ACC112 (cell line): Measurements from ENCODE around the gene COA1.

ENCODE experiments used
- H2AFZ ChIP-seq: fragments of 200-600 bp; sonication (generic); one replicate; pipeline ENCODE4 v1.6.0; 2017; ENCODE audit warnings: antibody characterized with exemption, low read length; ENCODE audit not compliant: unreplicated experiment
- H3K27ac ChIP-seq: fragments of 200-600 bp; sonication (generic); 2 replicates; pipeline ENCODE4 v1.5.1; 2014; ENCODE audit warnings: low read depth, mild to moderate bottlenecking, antibody characterized with exemption, low read length, moderate library complexity
- H3K27me3 ChIP-seq: fragments of 200-600 bp; sonication (generic); 2 replicates; pipeline ENCODE4 v1.6.1; 2014; ENCODE audit warnings: mild to moderate bottlenecking, antibody characterized with exemption, low read length, moderate library complexity, mixed read lengths; ENCODE audit not compliant: insufficient read depth
- H3K36me3 ChIP-seq: fragments of 200-600 bp; sonication (generic); 2 replicates; pipeline ENCODE4 v1.6.1; 2016; ENCODE audit warnings: mild to moderate bottlenecking, antibody characterized with exemption, low read length, moderate library complexity, mixed read lengths; ENCODE audit not compliant: insufficient read depth
- H3K4me1 ChIP-seq: fragments of 200-600 bp; sonication (generic); one replicate; pipeline ENCODE4 v1.6.1; 2016; ENCODE audit warnings: low read length, mixed read lengths; ENCODE audit not compliant: insufficient read depth, unreplicated experiment, control insufficient read depth
- H3K4me3 ChIP-seq: fragments of 200-600 bp; sonication (generic); 2 replicates; pipeline ENCODE4 v1.5.1; 2014; ENCODE audit warnings: mild to moderate bottlenecking, low read depth, low read length
- H3K79me2 ChIP-seq: fragments of 200-600 bp; sonication (generic); one replicate; pipeline ENCODE4 v1.6.0; 2016; ENCODE audit warnings: low read length; ENCODE audit not compliant: control insufficient read depth, unreplicated experiment, insufficient read depth

The COA1 gene

DNA sequence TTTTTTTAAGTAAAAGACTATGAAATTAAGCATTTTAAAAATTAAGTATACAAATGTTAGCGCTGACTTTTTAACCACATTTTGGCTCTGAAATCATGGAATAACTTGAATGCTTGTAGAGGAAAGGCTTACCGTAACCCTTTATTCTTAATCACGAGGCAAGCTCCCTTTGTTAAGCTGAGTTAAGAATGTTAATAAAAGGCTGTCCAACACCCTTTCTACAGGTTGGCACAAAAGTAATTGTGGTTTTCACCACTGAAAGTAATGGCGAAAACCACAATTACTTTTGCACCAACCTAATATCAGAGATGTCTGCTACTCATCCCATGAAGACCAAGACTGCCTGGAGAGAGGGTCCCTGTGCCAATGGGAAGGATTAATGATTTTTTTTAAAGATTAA lies 75.9 kb downstream of the COA1 start:
- H3K79me2 ChIP-seq: peaks cover 35% of the 10 kb centered on the region
- H2AFZ ChIP-seq: no peak overlapping the region
- no peak overlapping the region for H3K4me3 ChIP-seq
- peaks cover 5% of the 10 kb centered on the region; the same call in 1 of the 2 replicates for H3K36me3 ChIP-seq
- H3K4me1 ChIP-seq: peaks cover 50% of the 10 kb centered on the region
- no peaks in the 10 kb centered on the region for H3K27me3 ChIP-seq
- no peak overlapping the region for H3K27ac ChIP-seq

DNA sequence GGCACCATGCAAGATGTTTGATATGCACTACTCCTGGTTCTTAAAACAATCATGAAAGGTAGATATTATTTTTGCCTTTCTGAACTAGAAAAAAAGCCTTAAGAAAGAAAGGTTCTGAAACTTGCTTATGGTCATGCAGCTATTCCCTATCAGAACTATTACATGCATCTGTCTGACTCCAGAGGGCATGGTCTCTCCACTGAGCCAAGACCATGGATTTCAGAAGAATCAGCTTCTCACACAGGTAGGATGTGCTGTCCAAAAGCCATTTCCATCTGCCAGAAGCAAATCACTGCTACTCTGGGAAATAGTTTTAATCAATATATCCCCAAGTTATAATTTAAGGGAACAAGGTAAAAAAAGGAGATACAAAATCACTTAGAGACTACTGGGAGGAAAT lies 77.0 kb downstream of the COA1 start:
- Histone ChIP-seq H3K27ac (no peak overlapping the region; the same call in 1 of the 2 replicates), H3K36me3 (peaks cover 5% of the 10 kb centered on the region; the same call in 1 of the 2 replicates), H3K79me2 (peaks cover 35% of the 10 kb centered on the region), H3K4me3 (no peak overlapping the region), H2AFZ (no peak overlapping the region), H3K4me1 (peaks cover 56% of the 10 kb centered on the region), H3K27me3 (no peaks in the 10 kb centered on the region)

DNA sequence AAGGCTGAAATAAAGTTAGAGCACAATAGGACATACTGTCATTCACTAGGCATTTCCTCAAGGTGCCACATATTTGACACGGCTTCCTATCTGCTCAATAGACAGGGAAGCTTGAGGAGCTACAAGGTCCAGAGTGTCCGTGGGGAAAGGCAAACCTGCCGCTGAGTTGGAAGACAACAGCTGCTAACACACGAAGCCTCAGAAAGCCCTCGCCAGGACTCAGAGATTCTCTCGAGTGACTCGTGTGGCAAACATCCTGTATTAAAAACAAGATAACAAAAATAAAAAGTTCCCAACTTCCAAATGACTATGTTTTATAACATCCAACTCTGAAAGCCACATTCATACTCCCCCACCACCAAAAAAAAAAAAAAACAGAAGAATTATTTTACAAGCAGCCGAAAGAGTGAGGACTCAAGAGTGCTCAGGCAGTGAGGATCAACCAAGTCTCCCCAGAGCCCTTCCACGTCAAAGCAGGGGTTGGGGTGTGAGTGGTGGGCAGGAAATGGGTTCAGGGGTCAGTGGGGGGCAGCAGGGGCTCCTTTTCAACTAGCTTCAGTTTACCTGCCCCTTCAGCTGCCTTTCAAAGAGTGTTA lies 78.8 kb downstream of the COA1 start:
- Histone ChIP-seq H3K27ac (peak overlapping the region; percentile 100), H2AFZ (no peak overlapping the region), H3K4me3 (peak overlapping the region; percentile 35), H3K4me1 (peaks cover 70% of the 10 kb centered on the region), H3K79me2 (peaks cover 26% of the 10 kb centered on the region), H3K36me3 (0 out of 2 replicates have a peak, but pooled peaks cover under 1% of the 10 kb centered on the region), H3K27me3 (no peaks in the 10 kb centered on the region)

DNA sequence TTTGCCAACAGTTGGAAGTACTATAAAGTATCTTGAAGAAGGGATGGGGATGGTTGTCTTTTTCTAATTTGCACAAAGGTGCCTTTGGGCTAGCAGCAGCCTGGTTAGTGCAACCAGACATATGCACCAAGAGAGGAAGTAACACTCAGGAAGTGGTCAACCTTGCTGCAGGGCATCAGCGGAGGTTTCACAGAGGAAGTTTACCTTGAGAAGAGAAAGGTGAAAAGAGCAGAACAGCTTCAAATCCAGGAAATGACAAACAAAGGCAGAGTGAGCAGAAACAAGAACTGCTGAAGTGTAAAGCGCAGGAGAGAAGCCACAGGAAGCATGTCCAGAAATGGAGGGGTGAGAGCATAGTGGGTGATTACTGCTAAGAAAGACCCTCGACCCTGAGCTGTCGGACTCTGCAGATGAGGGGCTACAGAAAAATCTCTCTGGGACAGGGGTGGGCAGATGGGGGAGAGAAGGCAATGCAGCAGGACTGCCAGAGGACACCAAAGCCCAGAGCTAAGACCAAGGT lies 79.5 kb downstream of the COA1 start:
- Histone ChIP-seq H3K79me2 (peaks cover 23% of the 10 kb centered on the region), H3K4me3 (peak overlapping the region; percentile 35; the same call in 1 of the 2 replicates), H3K27ac (peak overlapping the region; percentile 100), H3K27me3 (no peaks in the 10 kb centered on the region), H3K4me1 (peaks cover 70% of the 10 kb centered on the region), H3K36me3 (no peaks in the 10 kb centered on the region), H2AFZ (no peak overlapping the region)

DNA sequence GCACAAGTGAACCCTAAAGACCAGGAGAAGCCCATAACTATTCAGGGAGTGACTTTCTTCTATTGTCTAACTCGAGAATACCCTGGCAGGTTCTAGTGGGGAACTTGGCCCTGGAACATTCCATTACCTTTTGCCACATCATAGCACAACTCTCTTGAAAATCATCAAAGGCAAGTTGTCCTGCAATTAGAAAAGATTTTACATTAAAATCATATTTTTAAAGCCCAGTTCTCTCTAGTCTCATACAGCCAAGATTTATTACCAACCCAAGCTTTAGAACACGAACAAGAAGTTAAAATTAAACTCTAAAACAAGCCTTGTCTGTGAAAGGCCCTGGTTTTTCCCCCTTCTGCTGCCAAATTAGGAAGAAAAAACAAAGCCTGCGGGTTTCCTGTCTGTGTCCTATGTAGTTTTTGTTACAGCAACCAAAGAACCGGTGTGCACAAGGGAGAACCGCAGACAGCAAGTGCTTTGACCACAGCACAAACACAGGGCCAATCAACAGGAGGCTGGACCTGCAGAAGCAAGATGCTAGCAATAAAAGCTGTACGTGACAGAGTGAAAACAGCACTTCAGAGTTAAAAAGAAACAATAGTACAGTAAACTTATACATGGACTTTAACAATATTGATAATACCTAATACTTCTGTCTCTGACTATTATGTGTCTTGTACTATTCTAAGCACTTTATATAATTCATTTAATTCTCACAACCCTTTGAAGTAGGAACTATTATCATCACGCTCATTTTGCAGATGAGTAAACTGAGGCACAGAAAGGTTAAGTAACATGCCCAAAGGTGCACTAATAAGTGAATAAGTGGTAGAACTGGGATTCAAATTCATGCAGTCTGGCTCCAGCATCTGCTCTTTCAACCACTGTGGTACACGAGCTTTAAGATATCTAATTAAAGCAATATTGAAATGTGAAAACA lies 80.6 kb downstream of the COA1 start:
- Histone ChIP-seq H3K27ac (peak overlapping the region; percentile 100), H3K27me3 (no peaks in the 10 kb centered on the region), H3K4me3 (peak overlapping the region; percentile 14), H2AFZ (no peak overlapping the region), H3K36me3 (no peaks in the 10 kb centered on the region), H3K4me1 (peaks cover 65% of the 10 kb centered on the region), H3K79me2 (peaks cover 14% of the 10 kb centered on the region)

DNA sequence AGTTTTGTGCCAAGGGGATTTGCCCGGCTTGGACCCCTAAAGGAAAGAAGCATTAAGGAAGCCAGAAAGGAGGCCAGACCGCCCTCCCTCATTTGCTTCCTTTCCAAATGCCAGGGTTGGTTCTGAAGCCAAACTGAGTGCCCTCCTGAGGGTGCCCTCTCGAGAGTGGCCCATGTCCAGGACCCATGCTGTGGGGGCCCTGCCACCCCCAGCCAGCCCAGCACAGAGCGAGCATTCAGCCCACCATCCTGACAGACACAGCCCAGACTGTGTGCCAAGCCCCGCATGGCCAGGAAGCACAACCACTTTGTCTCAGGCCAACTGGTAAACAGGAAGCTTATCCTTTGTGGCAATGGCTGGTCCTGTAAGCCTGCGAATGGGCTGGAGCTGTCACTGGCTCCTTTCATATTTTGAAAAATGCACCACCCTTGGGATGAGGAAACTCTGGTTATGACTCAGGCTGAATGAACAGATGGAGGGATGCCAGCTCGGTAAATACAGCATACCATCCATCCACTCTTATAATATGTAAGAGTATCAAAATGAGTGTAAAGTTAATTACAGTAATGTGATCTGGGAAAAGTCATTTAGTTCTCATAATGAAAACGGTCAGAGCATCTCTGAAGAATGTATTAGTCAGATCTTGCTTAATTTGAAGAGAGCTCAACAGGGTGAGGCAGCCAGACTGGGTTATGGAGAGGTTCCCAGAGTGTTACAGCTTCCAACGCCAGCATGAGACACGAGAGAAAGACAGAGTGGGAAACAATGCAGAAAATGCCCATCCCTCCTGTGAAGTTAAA lies 81.5 kb downstream of the COA1 start:
- no peak overlapping the region for H2AFZ ChIP-seq
- peak overlapping the region; percentile 60 for H3K4me3 ChIP-seq
- H3K79me2 ChIP-seq: peaks cover 13% of the 10 kb centered on the region
- peak overlapping the region; percentile 100 for H3K27ac ChIP-seq
- H3K27me3 ChIP-seq: no peaks in the 10 kb centered on the region
- peaks cover 3% of the 10 kb centered on the region; the same call in 1 of the 2 replicates for H3K36me3 ChIP-seq
- H3K4me1 ChIP-seq: peaks cover 65% of the 10 kb centered on the region

DNA sequence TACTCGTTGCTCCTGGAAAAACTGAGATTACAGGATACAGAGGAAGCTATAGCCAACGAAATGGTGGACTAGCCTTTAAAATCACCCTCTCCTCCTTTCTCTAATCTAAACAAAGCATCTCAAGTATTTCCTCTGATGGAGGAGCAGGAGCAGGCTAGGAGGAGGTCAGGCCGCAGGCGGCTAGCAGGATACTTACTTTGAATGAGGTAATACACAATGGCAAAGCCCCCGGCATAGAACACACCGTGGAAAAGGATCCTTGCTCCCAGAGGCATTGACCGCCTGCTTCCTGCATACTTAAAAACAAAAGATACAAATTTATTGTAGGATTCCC lies 82.0 kb downstream of the COA1 start:
- peaks cover 65% of the 10 kb centered on the region for H3K4me1 ChIP-seq
- H3K4me3 ChIP-seq: peak overlapping the region; percentile 60
- peaks cover 10% of the 10 kb centered on the region for H3K79me2 ChIP-seq
- no peaks in the 10 kb centered on the region for H3K27me3 ChIP-seq
- H2AFZ ChIP-seq: no peak overlapping the region
- H3K36me3 ChIP-seq: peaks cover 3% of the 10 kb centered on the region; the same call in 1 of the 2 replicates
- H3K27ac ChIP-seq: peak overlapping the region; percentile 100

DNA sequence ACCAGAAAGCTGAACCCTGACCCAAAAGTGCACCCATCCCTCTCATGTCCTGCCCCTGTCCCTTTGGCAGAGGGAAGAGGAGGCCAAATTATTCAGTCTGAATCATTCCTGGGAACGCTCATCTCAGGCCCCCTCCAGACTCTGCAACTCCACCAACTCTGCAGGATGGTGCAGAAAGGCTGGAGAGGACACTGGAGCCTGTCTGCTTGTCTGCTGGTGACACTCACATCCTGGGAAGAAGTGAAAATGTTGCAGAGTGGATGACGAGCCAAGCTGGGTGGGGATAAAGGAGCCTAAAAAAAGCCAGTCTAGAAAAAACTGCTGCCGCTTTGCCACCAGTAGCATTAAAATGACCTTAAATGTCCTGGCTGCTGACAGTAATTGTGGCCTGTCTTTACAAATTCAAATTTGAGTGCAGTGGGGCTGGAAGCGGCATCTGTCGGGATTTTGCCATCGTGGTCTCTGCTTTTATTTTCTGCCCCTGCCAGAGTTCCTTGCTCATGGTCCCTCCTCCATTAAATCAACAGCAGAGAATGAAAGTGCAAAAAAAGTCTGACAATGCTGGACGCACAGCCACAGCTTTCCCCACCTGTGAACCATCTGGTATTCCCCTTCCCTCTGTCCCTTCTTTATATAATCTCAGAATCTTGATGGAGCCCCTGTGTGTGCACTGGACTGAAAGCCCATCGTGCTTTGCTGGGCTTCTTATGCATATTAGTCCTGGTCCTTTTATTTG lies 82.6 kb downstream of the COA1 start:
- peak overlapping the region; percentile 60 for H3K4me3 ChIP-seq
- H3K36me3 ChIP-seq: peaks cover 3% of the 10 kb centered on the region; the same call in 1 of the 2 replicates
- H3K79me2 ChIP-seq: peaks cover 9% of the 10 kb centered on the region
- H3K27me3 ChIP-seq: no peaks in the 10 kb centered on the region
- H2AFZ ChIP-seq: no peak overlapping the region
- peak overlapping the region; percentile 100 for H3K27ac ChIP-seq
- H3K4me1 ChIP-seq: peaks cover 62% of the 10 kb centered on the region

DNA sequence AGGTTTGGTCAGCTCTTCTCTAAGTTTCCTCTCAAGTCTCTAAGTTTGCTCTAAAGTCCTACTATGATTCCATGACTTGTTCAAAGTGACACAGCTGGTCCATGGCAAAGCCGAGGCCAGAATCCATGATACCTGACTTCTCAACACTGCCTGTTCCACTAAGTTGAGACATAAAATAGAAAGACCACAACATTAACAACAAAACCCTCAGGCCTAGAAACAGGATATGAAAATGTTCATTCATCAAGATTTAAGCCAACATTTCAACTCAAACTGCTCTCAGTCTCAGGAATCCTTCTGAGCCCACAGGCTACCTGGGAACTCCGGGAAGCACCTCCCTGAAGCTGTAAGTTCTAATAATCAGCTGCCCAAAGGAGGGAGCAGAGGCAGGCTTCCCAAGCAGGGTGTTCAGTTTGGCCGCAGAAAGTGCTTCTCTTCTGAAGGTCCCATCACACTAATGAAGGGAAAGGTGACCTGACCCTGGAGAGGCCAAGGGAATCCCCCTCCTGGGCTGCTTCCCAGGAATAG lies 83.6 kb downstream of the COA1 start:
- H3K36me3 ChIP-seq: peaks cover 5% of the 10 kb centered on the region

More for the DNA sequence above, 83.6 kb downstream of the COA1 start:
- Histone ChIP-seq H3K79me2 (peaks cover 9% of the 10 kb centered on the region), H3K4me3 (peak overlapping the region; percentile 60; the same call in 1 of the 2 replicates), H3K4me1 (peaks cover 55% of the 10 kb centered on the region), H3K27me3 (no peaks in the 10 kb centered on the region), H3K27ac (peak overlapping the region; percentile 100), H2AFZ (no peak overlapping the region)
